Lower leg skin (tissue), 4 donors: Measurements from ENCODE around the gene PPP1R13B. TPM values are rescaled to one million over a fixed set of nuclear protein-coding genes. Genes with fewer than 3 reads are reported as not detected.

Source experiments
- DNase-seq, 2 donors: peaks; one replicate each; pipeline ENCODE4 v3.0.0-alpha.2; 2019; ENCODE audit warnings: low spot score in 2 of 2
- H3K4me3 ChIP-seq: fragments of 200-600 bp; sonication (generic); 2 replicates; pipeline ENCODE4 v1.5.1; 2017; ENCODE audit warnings: mild to moderate bottlenecking, low read depth; ENCODE audit not compliant: poor library complexity, severe bottlenecking
- CTCF ChIP-seq, 3 donors: fragments of 450-650 bp; IDR thresholded peaks; one replicate each; pipeline ENCODE4 v1.5.1; 2016; ENCODE audit warnings: antibody characterized with exemption in 3 of 3, mild to moderate bottlenecking in 3 of 3, moderate library complexity in 2 of 3
- POLR2A ChIP-seq, 2 donors: fragments of 450-650 bp; IDR thresholded peaks; one replicate each; pipeline ENCODE4 v1.6.1; 2016 to 2017; ENCODE audit warnings: antibody characterized with exemption in 2 of 2, mild to moderate bottlenecking in 1 of 2, moderate library complexity in 1 of 2
- WGBS, 2 donors: methylation state at CpG; one replicate each; pipeline ENCODE4 v1.1.5; 2018; 5-methylcytosine and 5-hydroxymethylcytosine counted together
- intact Hi-C: fragments of 100-400 bp; cut with DNase I; formaldehyde crosslinking; loops from one replicate; pipeline ENCODE4 v1.15.0; 2023; ENCODE audit warnings: low total_unique reads
- total RNA-seq, 4 donors: library from RNA; depleted of rRNA; stranded (reverse); fragments of >200 nt; gene quantifications; one replicate each; pipeline ENCODE4 v1.1.0, GENCODE V29; 2016

The PPP1R13B gene
- total RNA-seq, 4 donors from 2014 or later: 28.9 to 55.8 (median 41.5) TPM

GRCh38 chr14:103696466-103697071, 150.8 kb downstream of the PPP1R13B start:
- intact Hi-C loops: no loop called here
- no peak overlapping the region for H3K4me3 ChIP-seq
- WGBS, 2 donors: 24% methylated on average over 15 to 16 of the region's 17 CpGs
- DNase-seq: no peak
- no peak for TF ChIP-seq POLR2A (IDR thresholded peaks at IDR 0.05)
- no peak for TF ChIP-seq CTCF (IDR thresholded peaks at IDR 0.05)

GRCh38 chr14:103696070-103696402, 151.3 kb downstream of the PPP1R13B start:
- DNase-seq: no peak
- 53 to 62% methylated on average over 12 of the region's 13 CpGs for WGBS, 2 donors
- intact Hi-C loops: no loop called here

GRCh38 chr14:103695296-103696069, 151.9 kb downstream of the PPP1R13B start:
- TF ChIP-seq CTCF (IDR thresholded peaks at IDR 0.05): no peak
- no peak for TF ChIP-seq POLR2A (IDR thresholded peaks at IDR 0.05)
- H3K4me3 ChIP-seq: no peak overlapping the region
- no peak for DNase-seq
- 75 to 78% methylated on average over 13 to 14 of the region's 14 CpGs for WGBS, 2 donors
- intact Hi-C loops: no loop called here

More at GRCh38 chr14:103696070-103696402, 151.3 kb downstream of the PPP1R13B start:
- no peak overlapping the region for H3K4me3 ChIP-seq
- TF ChIP-seq CTCF (IDR thresholded peaks at IDR 0.05) (no peak), POLR2A (IDR thresholded peaks at IDR 0.05) (no peak)

GRCh38 chr14:103694572-103695026, 152.8 kb downstream of the PPP1R13B start:
- intact Hi-C loops: no loop called here
- DNase-seq: no peak
- 82 to 88% methylated on average over 20 of the region's 20 CpGs for WGBS, 2 donors
- TF ChIP-seq CTCF (IDR thresholded peaks at IDR 0.05) (no peak), POLR2A (IDR thresholded peaks at IDR 0.05) (no peak)
- no peak overlapping the region for H3K4me3 ChIP-seq

- peak in 1 of 2 donors; percentile 88 for DNase-seq
- 60 to 70% methylated on average over 22 of the region's 22 CpGs for WGBS, 2 donors
- intact Hi-C loops: no loop called here
- TF ChIP-seq POLR2A (IDR thresholded peaks at IDR 0.05): no peak
- no peak for TF ChIP-seq CTCF (IDR thresholded peaks at IDR 0.05)
- no peak overlapping the region for H3K4me3 ChIP-seq
These were observed 153.9 kb downstream of the PPP1R13B start for GRCh38 chr14:103693515-103693914.
